SIG-M5 (cell line): ENCODE results near the gene GUCY1A2.

ENCODE experiments used
- DNase-seq: peaks from one replicate; lab custom pipeline; 2025; lab: John Stamatoyannopoulos, UW

The GUCY1A2 gene

DNA sequence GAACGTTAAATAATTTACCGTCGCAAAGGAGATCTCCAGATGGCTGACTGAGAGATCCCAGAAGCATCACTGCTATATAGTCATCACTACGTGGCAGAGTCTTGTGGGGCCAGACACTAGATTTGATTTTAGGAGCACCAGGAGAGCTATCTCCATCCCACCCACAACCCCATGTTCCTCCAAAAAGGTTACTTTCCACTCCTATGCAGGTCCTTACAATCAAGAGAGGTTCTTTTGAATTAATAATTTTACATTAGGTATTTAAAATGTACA is 19.4 kb downstream of the GUCY1A2 start:
- no peak for DNase-seq

DNA sequence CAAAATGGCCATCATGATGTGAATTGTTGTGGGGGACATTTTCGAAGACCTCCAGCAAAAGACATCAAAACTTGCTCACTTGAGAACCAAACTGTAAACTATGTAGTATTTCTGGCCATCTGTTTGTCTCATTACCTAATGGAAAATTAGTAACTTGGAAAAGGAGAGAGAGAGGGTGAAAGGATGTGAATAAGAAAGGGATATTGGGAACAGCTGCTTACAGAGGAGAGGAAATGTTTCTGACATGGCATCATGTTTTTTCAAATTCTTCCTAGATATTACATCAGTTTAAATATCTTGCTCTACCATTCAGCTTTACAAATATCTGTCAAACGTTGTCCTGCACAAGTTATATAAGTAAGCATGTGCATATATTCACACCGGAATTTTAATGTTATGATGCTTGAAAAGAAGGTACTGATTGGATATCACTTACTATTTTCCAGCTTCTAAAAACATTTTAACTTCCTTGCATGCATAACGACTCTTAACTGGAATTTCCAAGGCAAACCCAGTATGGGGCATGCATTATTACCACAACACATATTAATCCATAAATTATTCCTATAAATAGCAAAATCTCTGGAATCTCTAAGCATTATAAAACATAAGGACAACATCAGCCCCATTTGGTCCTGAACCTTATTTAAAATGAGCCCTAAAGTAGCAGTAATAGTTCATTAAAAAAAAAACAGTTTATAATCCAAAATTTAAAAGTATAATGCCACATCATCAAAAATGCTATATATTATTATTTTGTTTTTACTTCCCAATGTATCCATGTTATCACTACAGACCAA is 20.0 kb downstream of the GUCY1A2 start:
- no peak for DNase-seq

DNA sequence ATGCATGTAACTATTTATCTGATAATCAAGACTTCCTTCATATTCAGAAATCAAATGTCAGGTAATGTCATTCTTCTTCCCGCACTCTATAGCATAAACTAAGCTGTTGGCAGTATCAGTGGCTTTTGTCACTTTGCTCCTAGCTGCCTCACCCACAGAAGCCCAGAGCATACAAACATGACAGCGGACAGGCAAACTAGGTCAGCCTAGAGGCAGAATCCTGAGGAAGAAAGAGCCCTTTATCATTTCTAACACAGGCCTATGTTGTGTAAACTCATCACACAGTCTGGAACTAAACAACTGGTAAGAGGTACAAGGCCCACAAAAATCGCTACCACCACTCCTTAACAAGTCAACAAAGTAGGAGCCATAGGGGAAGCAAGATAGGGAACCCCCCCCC is 21.0 kb downstream of the GUCY1A2 start:
- no peak for DNase-seq

DNA sequence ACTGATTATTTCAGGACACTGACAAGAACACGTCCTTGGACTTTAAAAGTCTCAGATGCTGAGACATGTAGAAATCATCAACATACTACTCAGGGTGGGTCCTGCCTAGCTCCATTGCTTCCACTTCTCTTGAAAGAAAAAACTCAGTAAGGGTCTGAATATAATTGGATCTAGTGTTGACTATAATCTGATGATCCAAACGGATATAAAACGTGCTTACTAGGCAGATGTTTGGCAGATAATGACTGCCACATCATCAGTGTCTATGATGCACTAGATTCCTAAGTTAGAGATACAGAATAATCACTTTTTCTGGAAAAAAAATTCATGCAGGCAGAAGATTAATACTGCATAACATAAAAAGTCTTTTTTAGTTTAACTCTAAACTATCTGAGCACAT is 21.6 kb downstream of the GUCY1A2 start:
- no peak for DNase-seq

DNA sequence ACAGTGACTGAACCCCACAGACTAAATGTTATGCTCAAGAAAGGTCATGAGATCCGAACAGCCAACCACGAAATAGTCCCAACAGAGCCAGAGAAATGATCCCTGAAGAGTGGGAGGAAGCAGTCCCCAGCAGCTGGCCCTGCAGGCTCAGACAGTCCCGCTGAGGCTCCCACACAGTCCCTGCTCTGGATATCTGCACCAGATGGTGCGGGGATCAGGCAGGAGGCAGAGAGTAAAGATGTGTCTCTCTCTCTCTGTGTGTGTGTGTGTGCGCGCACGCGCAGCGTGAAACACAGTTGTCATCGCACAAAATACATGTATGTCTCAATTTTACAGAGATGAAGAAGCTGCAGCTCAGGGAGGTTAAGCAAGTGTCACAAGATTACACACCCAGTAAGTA is 27.9 kb downstream of the GUCY1A2 start:
- no peak for DNase-seq

DNA sequence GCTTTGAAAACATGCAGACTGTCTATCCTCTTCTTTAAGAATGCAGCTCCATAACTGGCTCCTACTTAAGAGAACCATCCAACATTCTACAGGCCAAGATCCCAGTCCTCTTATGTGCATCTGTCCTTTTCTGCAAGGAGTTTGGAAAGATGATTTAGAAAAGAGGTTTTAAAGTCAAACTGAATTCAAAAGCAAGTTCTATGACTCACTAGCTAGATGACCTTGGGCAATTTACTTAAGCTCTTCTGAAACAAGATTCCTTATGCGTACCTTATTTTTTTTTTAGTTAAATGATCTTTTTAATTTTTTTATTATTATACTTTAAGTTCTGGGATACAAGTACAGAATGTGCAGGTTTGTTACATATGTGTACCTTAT is 29.2 kb downstream of the GUCY1A2 start:
- DNase-seq: no peak

DNA sequence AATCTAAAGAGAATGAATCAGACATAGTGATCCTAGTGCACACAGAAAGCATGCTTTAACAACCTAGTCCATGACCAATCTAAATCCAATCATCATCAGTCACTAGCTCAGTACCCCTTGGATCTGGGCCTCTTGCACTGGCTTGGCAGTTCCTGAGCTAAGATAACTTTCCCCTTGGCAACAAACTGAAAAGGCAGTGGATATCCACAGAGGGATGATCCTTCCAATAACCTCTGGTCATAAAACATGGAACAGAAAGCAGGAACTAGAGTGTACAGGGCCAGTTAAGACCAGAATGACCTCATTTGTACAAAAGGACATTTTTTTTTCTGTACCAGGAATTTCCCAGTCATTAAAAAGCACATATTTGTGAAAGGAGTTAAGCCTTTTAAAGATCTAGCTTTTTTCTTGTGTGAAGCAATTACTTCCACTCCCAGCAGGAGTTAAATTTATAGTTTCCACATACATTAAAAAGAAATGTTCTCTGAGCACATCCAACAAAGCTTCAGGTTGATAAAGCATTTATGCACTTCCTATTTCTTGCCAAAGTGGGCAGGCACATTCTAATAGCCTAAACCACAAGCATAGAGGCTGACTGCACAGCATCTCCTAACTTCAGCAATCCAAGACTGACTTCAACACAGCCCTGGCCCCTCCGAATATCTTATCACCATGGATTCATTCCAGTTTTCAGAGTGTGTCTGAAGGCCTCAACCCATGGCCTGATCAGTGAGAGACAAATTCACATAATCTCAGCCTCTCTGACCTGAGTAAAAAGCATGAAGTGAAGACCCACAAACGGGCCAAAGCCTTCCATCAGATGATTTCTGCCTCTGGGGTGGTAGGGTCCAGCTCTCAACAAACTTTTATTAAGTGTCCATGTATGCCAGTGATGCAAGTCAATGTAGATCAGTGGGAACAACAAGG is 29.9 kb downstream of the GUCY1A2 start:
- DNase-seq: no peak

DNA sequence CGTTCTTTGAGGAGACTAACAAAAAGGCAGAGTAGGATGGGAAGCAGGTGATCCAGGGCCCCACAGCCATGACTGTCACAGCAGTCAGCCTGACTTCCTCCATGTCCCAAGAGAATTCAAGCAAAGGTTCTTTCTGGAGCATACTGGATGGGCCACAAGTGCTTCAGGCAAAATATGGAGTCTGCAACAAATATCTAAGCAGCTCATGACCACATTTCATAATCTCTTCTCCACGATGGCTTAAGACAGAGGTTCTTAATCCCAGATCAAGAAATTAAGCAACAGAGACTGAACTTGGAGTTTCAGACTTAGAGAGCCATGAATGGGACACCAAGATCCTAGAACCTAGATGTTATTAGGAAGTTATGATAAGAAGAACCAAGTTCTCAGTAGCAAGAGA is 31.6 kb downstream of the GUCY1A2 start:
- no peak for DNase-seq

DNA sequence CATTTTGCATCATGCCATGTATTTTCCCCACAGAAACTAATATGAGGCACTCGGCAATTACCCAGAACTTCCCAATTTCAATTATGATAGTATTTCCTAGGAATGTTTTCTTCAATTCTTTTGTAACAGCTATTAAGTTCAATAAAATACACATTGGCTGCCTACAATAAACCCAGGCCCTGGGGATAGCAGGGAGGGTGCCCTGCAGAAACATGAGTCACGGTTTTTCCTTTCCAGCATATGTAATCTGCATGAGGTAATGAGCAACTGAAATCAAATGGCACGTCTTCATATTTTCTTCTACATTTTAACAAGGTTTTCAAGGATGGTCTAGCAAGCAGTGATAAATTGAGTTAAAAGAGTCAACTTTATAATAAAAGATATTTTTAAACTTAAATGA is 32.0 kb downstream of the GUCY1A2 start:
- no peak for DNase-seq

DNA sequence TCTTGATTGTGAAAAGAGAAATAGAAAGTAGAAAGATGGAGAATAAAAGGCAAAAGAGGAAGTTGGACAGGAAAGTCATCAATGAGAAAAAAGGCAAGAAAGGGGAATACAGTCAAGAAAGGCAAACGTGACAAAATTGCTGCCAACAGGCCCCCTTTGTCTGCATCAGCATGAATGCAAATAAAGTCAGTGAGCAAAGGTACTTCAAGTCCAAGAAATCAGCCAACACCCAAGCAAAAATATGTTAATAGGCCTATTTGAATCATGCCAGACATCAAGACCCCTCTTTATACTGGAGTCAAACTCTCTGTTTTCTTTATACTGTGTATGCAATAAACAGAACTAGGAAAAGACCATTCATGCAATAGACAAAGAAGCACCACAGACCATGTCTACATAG is 34.3 kb downstream of the GUCY1A2 start:
- no peak for DNase-seq

DNA sequence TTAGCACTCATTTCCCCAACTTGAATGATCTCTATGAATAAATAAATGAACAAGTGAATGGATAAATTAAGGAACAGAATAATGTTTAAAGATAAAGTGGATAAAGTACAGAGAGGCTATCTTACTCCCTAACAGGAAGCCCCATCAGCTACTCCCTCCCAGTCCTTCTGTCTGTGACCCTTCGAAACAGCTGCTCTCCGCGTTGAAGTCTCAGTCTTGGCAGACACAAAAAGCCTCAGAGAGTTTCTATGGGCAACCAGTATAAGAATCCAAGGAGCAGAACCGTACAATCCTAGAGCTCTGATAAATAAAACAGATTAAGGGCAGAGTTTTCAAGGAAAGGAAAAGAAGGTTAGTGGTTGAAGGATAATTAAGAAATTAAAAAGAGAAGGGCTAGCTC is 35.0 kb downstream of the GUCY1A2 start:
- no peak for DNase-seq

DNA sequence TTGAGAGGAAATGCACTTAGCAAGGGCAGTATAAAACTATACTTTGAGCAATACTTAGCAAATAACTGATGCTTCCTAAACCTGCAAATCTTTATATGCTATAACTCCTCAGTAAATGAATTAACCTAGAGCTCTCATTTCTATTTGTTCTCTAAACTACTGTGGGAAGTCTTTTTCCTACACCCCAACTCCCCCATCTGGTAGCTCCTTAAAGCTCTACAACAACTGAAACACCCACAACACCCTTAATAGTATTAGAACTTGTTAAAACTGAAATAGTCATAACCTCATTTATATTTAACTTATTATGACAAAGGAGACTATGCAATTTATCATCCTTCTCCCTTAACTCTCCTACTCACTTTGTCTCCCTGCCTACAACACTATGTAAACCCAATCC is 43.4 kb downstream of the GUCY1A2 start:
- DNase-seq: no peak

DNA sequence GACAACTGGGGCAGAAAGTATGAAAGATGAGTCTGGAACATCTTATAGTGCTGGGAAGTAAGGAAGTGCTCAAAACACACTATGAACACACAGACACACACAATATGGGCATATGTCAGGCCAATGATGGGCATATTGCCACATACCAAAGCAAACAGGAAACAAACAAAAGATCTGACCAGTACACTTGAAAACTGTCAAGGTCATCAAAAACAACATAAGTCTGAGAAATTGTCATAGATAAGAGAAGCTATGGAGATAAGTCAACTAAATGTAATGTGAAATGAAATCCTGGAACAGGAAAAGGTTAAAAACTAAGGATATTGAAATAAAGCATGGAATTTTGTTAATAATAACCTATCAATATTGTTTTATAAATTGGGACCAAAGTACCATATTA is 46.4 kb downstream of the GUCY1A2 start:
- no peak for DNase-seq

DNA sequence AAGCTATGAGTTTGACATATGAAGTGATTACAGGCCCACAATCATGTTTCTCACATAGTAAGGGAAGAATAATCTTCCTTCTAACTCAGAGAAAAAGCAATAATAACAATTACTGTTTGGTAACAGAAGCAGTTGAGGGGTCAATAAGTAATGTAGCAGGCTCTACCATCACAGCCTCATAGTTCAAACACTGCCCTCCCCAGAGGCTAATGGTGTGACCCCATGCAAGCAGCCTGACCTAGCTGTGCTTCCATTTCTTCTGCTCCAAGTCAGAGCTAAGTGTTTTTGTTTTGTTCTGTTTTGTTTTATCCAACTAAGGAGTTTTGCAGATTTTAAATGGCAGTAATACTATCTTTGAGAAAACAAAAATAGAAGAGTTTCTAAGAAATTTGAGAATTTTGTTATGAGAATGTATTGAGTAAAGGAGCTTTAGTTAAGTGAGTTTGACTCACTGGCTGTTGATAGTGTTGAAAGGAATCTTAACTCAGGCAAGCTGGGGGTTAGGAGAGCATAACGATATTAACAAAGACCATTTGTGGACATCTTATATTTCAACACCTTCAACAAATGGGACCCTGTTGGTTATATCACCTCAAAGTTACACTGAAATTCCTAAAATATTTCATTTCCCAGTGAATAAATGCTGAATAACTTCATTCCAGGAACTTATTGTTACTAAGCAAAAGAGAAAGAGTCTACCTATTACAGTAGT is 48.5 kb downstream of the GUCY1A2 start:
- DNase-seq: no peak

DNA sequence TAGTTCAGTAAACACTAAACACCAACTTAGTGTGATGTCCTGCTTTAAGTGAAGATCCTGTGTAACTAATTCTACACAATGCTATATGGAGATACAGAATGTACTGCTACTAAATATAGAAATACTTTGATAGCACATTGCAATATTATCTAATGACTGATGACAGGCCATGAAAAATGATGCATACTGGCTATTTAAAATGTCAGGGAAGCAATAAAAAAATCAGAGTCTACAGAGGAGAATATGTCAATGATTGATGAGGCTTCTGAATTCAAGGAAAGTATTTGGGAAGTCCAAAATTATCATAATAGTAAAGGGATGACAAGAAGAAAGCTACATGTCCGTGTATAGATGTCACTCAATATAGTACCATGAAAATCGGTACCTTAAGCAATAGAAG is 55.3 kb downstream of the GUCY1A2 start:
- DNase-seq: no peak

DNA sequence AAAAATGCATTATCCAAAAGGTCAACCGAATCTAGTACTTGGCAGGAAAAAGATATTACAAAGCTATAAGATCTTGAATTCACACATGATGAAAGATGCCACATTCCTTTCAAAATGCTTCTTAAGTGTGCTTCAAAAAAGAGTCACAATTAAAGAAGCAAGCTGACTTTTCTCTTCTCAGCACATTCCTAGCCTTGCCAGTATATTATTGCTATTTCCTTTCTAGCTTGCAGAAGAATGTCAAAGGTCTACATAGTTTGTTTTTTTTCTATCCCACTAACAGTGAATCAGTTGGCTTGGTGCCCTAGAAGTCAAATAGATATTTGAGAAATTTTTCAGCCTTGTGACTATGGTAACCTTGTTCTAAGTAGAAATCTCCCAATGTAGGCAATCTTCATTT is 56.8 kb downstream of the GUCY1A2 start:
- no peak for DNase-seq

DNA sequence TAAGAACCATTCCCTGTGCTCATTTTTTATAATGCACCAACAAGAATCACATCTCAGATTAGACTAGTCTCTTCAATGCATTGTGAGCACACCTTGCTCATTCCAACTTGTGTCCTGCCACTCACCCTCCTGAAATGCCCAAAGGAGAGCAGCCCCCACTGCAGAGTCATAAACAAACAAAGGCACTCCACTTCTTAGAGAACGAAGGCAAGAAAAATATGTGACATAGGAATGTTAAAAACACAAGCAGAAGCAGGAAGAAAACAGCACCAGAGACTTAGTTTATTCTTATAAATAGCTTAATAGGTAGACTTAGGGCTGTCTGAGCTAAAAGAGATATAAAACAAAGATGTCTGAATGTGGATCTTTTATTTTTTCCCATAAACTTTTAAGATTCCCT is 57.2 kb downstream of the GUCY1A2 start:
- no peak for DNase-seq

DNA sequence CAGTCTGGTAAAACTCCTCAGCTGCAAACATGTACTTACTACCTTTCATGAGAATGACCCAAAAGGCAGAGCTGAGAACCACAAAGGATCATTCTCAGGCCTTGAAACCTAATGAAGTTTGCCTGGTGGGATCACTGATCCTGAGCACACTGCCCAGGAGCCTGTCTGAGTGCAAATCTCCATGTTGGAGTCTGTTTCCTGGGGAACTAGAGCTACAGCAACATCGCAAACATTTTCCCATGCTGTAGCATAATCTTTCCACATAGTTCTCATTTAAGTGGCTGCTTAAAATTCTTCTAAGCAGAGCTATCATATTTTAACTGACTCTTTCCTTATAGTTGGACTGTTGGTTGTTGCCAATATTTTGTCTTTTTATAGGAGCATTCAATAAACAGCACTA is 58.5 kb downstream of the GUCY1A2 start:
- DNase-seq: no peak

DNA sequence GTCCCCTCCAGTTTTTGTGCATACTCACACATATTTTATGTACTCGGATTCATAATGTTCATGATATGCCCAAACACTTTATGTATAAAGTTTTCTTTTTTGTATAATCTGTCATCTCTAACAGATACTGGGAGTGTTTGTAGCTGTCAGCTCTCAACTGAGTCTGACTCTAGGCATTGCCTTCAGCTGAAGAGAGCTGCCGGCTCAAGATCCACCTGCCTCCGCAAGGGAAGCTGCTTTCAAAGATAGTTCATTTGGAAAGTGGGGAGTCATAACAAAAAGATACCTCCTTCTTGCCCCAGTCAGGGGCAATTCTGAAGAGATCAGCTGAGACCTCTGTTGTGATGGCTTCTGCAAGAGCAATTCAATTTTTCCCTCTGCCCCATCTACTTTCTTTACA is 58.9 kb downstream of the GUCY1A2 start:
- DNase-seq: no peak

DNA sequence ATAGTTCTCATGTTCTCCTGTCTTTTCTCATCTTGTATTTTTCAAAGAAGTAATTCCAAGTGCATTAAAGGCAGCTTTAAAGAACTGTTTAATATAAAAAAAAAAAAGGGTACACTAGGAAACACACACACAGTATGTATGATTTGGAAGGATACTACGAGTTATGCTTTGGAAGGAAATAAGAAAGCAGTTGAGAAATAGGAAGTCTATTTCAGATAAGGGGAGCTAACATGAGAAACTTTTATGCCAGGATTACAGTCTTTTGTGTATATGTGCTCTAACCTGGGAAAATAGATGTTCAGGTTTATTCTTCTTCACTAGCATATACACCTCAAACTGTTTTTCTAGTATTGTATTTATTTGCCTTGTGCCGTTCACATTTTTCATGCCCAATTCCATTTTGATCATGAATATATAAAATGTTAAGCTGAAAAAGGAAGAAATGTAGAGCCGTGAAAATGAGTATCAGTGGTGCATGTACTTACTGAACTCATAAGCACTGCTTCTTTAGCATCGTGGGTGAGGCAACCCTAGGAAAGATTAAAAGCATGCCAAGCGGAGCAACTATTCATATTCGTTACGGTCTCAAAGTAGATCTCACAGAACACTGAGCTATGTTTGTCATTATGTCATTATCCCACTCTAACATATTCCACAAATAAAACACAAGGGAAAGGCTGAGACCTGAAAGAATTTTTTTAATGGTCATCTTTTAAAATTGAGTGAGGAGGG is 59.6 kb downstream of the GUCY1A2 start:
- DNase-seq: no peak

DNA sequence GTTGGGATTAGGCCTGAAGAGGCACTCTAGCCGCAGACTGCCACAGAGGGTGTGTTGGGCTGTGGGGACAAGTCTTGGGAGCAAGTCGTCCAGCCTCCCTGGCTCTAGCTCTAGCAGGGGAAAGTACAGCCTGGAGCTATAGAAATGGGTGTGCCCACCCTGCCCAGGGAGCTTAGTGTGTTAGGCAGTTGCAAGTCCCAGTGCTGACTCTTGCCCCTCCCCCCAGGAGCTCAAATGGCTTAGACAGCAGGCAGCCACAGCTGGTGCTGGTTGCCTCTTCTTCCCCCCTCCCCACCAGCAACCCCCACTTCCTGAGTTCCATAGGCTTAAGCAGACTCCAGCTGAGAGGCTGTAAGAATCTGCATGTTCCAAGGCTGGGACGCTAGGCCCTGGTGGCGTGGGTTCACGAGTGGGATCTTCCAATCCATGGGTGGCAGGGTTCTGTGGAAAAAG is 61.2 kb downstream of the GUCY1A2 start:
- DNase-seq: no peak

DNA sequence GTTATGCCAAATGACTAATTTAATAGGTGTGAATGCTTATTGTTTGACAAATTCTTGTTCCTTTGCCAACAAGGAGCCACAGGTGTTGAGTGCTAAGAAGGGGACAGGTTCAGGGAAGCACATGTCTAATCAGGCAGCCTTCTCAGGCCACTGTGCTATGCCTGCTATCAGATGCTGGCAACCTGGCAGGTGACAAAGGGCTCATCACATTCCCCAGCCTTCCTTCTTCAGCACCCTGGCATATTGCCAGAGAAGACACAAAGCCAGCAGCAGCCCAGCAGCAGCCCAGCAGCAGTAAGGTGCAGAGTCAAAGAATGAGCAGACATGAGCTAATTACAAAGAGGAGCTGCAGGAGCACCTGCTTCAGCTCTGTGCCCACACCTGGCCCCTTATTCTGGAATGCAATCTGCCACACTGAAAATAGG is 68.2 kb downstream of the GUCY1A2 start:
- no peak for DNase-seq
